Neuron (in vitro differentiated cells): ENCODE results near the gene TCF12.

ENCODE experiments used
- H2AFZ ChIP-seq: one replicate; pipeline ENCODE4 v1.6.1; 2013; ENCODE audit warnings: low read depth, mild to moderate bottlenecking, inconsistent platforms, low read length, moderate library complexity
- H3K27me3 ChIP-seq: one replicate; pipeline ENCODE4 v1.6.1; 2013; ENCODE audit warnings: low read length; ENCODE audit not compliant: insufficient read depth
- H3K36me3 ChIP-seq: one replicate; pipeline ENCODE4 v1.6.1; 2013; ENCODE audit warnings: low read length; ENCODE audit not compliant: insufficient read depth
- H3K4me1 ChIP-seq: one replicate; pipeline ENCODE4 v1.6.1; 2013; ENCODE audit warnings: low read length; ENCODE audit not compliant: insufficient read depth
- H3K4me3 ChIP-seq: 2 replicates; pipeline ENCODE4 v1.5.1; 2013; ENCODE audit warnings: mild to moderate bottlenecking, low read length, moderate library complexity
- H3K9me3 ChIP-seq: one replicate; pipeline ENCODE4 v1.6.1; 2013; ENCODE audit warnings: low read length

TCF12 gene

GRCh38 chr15:57235186-57235585 lies 316.7 kb downstream of the TCF12 start:
- H3K36me3 ChIP-seq: peaks cover 52% of the 10 kb centered on the region
- H3K4me3 ChIP-seq: no peak overlapping the region
- H3K27me3 ChIP-seq: no peaks in the 10 kb centered on the region
- H3K9me3 ChIP-seq: no peaks in the 10 kb centered on the region
- H2AFZ ChIP-seq: no peak overlapping the region
- H3K4me1 ChIP-seq: peaks cover 47% of the 10 kb centered on the region

DNA sequence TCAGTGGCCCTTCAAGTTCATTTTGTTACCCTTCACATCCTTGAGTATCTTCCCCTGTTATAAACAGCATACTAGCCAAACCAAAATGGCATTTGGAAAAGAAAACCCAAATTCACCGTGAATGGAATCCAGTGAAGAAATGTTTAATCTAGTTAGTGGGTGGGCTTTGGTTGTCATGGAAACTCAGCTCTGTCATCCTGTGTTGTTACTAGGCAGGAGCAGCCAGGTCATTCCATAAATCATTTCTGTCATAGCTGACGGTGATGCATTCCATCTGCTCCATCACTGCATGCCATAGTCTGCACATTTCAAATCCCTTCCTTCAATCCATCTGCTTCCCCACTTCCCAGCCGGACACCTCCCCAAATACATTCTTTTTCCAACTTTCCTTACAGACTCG lies 317.4 kb downstream of the TCF12 start:
- no peaks in the 10 kb centered on the region for H3K9me3 ChIP-seq
- H3K4me3 ChIP-seq: no peak overlapping the region
- peaks cover 59% of the 10 kb centered on the region for H3K36me3 ChIP-seq
- H3K27me3 ChIP-seq: no peaks in the 10 kb centered on the region
- H2AFZ ChIP-seq: no peak overlapping the region
- H3K4me1 ChIP-seq: peaks cover 47% of the 10 kb centered on the region

GRCh38 chr15:57236561-57237300 lies 318.3 kb downstream of the TCF12 start:
- Histone ChIP-seq H3K27me3 (no peaks in the 10 kb centered on the region), H3K36me3 (peaks cover 67% of the 10 kb centered on the region), H3K4me1 (peaks cover 47% of the 10 kb centered on the region), H2AFZ (no peak overlapping the region), H3K9me3 (no peaks in the 10 kb centered on the region), H3K4me3 (no peak overlapping the region)

GRCh38 chr15:57237301-57237642 lies 318.8 kb downstream of the TCF12 start:
- Histone ChIP-seq H3K4me3 (no peak overlapping the region), H3K4me1 (peaks cover 47% of the 10 kb centered on the region), H3K27me3 (no peaks in the 10 kb centered on the region), H2AFZ (no peak overlapping the region), H3K36me3 (peaks cover 69% of the 10 kb centered on the region), H3K9me3 (no peaks in the 10 kb centered on the region)

DNA sequence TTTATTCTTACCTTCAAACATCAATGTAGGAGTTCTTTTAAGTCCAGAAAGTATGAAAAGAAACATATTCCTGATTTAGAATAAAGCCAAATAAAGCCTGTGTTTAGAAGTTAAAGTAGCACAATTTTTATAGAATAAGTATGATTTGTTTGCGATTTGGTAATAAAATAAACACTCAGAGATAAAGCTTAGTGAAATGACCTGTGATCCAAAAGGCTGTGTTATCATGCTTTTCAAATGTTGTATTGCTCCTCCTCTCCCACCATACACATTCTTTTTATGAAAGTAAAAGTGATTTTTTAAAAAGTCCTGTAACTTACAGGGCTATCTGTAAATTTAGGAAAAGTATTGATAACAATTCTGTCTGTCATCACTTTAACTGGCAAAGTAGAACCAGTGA lies 319.2 kb downstream of the TCF12 start:
- H3K4me1 ChIP-seq: peaks cover 47% of the 10 kb centered on the region
- no peaks in the 10 kb centered on the region for H3K27me3 ChIP-seq
- no peak overlapping the region for H3K4me3 ChIP-seq
- H2AFZ ChIP-seq: no peak overlapping the region
- no peaks in the 10 kb centered on the region for H3K9me3 ChIP-seq
- H3K36me3 ChIP-seq: peaks cover 69% of the 10 kb centered on the region

DNA sequence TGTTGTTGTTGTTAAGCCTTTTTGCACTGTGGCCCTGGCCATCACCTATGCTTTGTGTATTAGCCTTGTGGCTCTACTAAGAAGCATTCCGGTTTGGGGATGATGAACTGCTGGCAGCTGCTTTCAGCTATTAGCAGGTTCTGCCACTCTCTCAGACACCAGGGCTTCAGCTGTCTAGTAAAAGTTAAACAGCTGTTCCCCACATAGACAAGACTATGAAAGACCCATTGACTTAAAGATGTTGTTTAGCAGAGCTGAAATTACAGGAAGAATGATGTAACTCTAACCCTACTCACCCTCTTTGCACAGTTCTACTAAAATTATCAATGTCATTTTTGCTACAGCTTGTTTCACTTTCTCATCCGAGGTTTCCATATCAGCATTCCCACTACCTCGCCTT lies 326.7 kb downstream of the TCF12 start:
- H2AFZ ChIP-seq: no peak overlapping the region
- H3K36me3 ChIP-seq: peaks cover 91% of the 10 kb centered on the region
- no peaks in the 10 kb centered on the region for H3K4me1 ChIP-seq
- H3K9me3 ChIP-seq: no peaks in the 10 kb centered on the region
- no peak overlapping the region for H3K4me3 ChIP-seq
- H3K27me3 ChIP-seq: no peaks in the 10 kb centered on the region

GRCh38 chr15:57245714-57246113 lies 327.3 kb downstream of the TCF12 start:
- H2AFZ ChIP-seq: no peak overlapping the region
- H3K4me3 ChIP-seq: no peak overlapping the region
- H3K27me3 ChIP-seq: no peaks in the 10 kb centered on the region
- H3K4me1 ChIP-seq: no peaks in the 10 kb centered on the region
- H3K36me3 ChIP-seq: peaks cover 91% of the 10 kb centered on the region
- no peaks in the 10 kb centered on the region for H3K9me3 ChIP-seq

DNA sequence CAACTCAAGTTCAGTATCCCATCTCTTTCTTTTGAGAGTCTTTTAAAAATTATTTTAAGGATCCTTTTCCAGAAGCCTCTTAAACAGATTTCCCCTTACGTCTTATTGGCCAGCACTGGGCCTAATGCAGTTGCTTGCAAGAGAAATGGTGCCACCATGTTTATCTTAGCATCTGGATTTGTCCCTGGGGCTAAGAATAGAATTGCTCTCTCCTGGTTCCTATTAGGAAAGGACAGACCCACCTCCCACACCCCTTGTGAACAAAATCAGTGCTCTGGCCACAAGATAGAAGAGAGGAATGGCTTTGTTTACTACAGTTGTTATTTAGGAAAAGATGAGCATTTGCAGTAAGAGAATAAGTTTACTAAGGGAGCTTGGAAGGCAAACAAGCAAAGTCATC lies 329.6 kb downstream of the TCF12 start:
- peaks cover 91% of the 10 kb centered on the region for H3K36me3 ChIP-seq

DNA sequence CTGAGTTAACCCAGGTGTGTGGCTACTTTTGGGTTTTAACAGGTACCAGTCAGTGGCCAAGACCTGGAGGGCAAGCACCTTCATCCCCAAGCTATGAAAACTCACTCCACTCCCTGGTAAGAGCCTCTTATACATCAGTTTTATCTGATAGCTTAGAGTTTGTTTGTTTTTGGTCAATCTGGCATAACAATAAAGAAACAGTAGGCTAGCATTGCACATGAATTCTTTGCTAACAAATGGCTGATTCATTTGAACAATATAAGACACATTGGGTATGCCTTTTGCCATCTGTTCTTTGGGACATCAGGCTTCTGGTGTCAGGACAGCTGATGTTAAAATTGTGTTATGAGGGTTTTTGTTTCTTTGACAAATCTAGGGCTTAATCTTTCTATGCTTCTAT lies 332.9 kb downstream of the TCF12 start:
- Histone ChIP-seq H3K36me3 (peaks cover 90% of the 10 kb centered on the region), H3K4me1 (peaks cover 3% of the 10 kb centered on the region), H3K27me3 (no peaks in the 10 kb centered on the region), H3K9me3 (no peaks in the 10 kb centered on the region), H2AFZ (no peak overlapping the region), H3K4me3 (no peak overlapping the region)

More for the DNA sequence above, 329.6 kb downstream of the TCF12 start:
- Histone ChIP-seq H3K9me3 (no peaks in the 10 kb centered on the region), H2AFZ (no peak overlapping the region), H3K4me1 (peaks cover 3% of the 10 kb centered on the region), H3K4me3 (no peak overlapping the region), H3K27me3 (no peaks in the 10 kb centered on the region)

DNA sequence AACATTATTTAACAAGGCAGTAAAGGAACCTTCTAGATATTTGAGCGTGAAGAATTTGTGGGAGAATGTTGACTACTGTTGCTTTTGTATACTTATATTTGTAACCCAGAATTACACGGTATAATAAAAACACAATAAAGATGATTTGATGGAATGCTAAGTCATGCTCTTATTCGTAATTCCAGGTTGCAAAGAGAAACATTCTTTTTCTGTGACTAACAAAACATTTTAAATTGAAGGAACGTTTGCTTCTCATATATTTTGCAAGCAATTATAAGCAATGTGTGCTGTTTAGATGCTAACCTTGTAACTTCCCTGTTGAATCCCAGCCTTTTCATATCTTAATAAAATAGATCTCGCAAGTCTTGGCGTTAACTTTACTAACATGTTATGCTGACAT lies 333.5 kb downstream of the TCF12 start:
- no peak overlapping the region for H2AFZ ChIP-seq
- no peaks in the 10 kb centered on the region for H3K27me3 ChIP-seq
- no peak overlapping the region for H3K4me3 ChIP-seq
- peaks cover 88% of the 10 kb centered on the region for H3K36me3 ChIP-seq
- H3K9me3 ChIP-seq: no peaks in the 10 kb centered on the region
- peaks cover 3% of the 10 kb centered on the region for H3K4me1 ChIP-seq

- H3K4me1 ChIP-seq: peaks cover 3% of the 10 kb centered on the region
These were observed 334.6 kb downstream of the TCF12 start for GRCh38 chr15:57253082-57253481.

GRCh38 chr15:57253500-57253899 lies 335.1 kb downstream of the TCF12 start:
- no peaks in the 10 kb centered on the region for H3K9me3 ChIP-seq
- no peak overlapping the region for H2AFZ ChIP-seq
- H3K4me1 ChIP-seq: peaks cover 3% of the 10 kb centered on the region
- H3K4me3 ChIP-seq: no peak overlapping the region
- H3K27me3 ChIP-seq: no peaks in the 10 kb centered on the region
- H3K36me3 ChIP-seq: peaks cover 86% of the 10 kb centered on the region

More at GRCh38 chr15:57253082-57253481, 334.6 kb downstream of the TCF12 start:
- no peaks in the 10 kb centered on the region for H3K9me3 ChIP-seq
- H3K36me3 ChIP-seq: peaks cover 88% of the 10 kb centered on the region
- no peak overlapping the region for H2AFZ ChIP-seq
- H3K4me3 ChIP-seq: no peak overlapping the region
- H3K27me3 ChIP-seq: no peaks in the 10 kb centered on the region

DNA sequence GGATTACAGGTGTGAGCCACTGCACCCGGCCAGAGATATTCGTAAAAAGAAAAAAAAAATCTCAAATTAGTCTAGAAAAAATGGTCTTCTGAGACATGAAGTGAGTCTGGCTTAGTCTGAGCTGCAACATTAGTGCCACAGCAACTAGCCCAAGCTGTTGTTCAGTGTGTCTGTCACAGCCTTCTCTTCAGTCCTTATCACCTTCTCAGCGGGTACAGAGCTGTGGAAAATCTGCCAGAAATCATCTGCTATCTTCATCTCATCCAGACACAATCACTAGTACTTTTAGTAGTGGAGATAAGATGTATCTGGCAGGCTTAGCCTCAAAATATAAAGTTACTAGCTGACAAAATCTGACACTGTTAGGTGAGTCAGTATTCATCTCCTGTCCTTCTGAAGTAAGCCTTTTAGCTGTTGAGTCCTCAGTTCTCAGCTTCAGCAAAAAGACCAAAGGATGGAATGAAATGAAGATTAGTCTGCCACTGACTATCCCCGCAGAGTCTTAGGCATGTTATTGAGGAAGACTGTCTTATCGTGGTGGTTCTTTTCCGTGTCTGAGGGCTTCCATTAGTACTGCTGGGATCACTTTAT lies 337.4 kb downstream of the TCF12 start:
- H2AFZ ChIP-seq: no peak overlapping the region
- peaks cover 72% of the 10 kb centered on the region for H3K36me3 ChIP-seq
- H3K4me1 ChIP-seq: peaks cover 18% of the 10 kb centered on the region

GRCh38 chr15:57256939-57257338 lies 338.5 kb downstream of the TCF12 start:
- peaks cover 68% of the 10 kb centered on the region for H3K36me3 ChIP-seq

More for the DNA sequence above, 337.4 kb downstream of the TCF12 start:
- H3K27me3 ChIP-seq: no peaks in the 10 kb centered on the region
- H3K4me3 ChIP-seq: no peak overlapping the region
- H3K9me3 ChIP-seq: no peaks in the 10 kb centered on the region

More at GRCh38 chr15:57256939-57257338, 338.5 kb downstream of the TCF12 start:
- no peaks in the 10 kb centered on the region for H3K27me3 ChIP-seq
- peaks cover 15% of the 10 kb centered on the region for H3K4me1 ChIP-seq
- no peaks in the 10 kb centered on the region for H3K9me3 ChIP-seq
- H2AFZ ChIP-seq: no peak overlapping the region
- no peak overlapping the region for H3K4me3 ChIP-seq
